GM12878 (cell line): ENCODE data around the gene PDK1. TPM values are rescaled to one million over a fixed set of nuclear protein-coding genes. Genes with fewer than 3 reads are reported as not detected.

Experiments
- ATAC-seq: fragments of 200-7000 bp; cut with Tn5 transposase; 3 replicates; pipeline ENCODE4 v1.9.1; 2020; ENCODE audit warnings: mild to moderate bottlenecking, moderate library complexity
- BruUV-seq: library from RNA; stranded (reverse); fragments of 400-500 nt; replicated peaks from 2 replicates; lab custom pipeline; 2021; lab: Mats Ljungman, UMichigan
- CTCF ChIA-PET: fragments of 300-600 bp; sonication (Branson Sonifier 250); formaldehyde crosslinking; extraction: SDS; loops from one replicate; lab custom pipeline; 2021; ENCODE audit warnings: inconsistent platforms; lab: Yijun Ruan, JAX
- POLR2A ChIA-PET: fragments of 350-600 bp; formaldehyde crosslinking; extraction: SDS; loops from one replicate; lab custom pipeline; 2021; ENCODE audit warnings: inconsistent platforms; lab: Charles Lee
- RAD21 ChIA-PET: fragments of 300-600 bp; sonication (Branson Sonifier 250); formaldehyde crosslinking; loops from one replicate; lab custom pipeline; 2023; ENCODE audit warnings: antibody characterized with exemption; ENCODE audit not compliant: unreplicated experiment; lab: Charles Lee
- SMC1A ChIA-PET: fragments of 300-600 bp; sonication (Branson Sonifier 250); formaldehyde crosslinking; loops from one replicate; lab custom pipeline; 2023; ENCODE audit not compliant: unreplicated experiment, uncharacterized antibody; lab: Charles Lee
- DNase-seq: peaks from one replicate; pipeline ENCODE4 v3.0.0-alpha.2; 2011; ENCODE audit warnings: low read depth, low spot score
- FAIRE-seq: peaks from 3 replicates; lab custom pipeline; 2011; peaks lifted over from hg19 to GRCh38; lab: Jason Lieb, UNC
- H2AFZ ChIP-seq: 2 replicates; pipeline ENCODE4 v1.6.0; 2011; ENCODE audit warnings: low read depth, low read length, control low read depth; ENCODE audit not compliant: control insufficient read depth
- H3K27ac ChIP-seq: 2 replicates; pipeline ENCODE4 v1.5.1; 2011; ENCODE audit warnings: control low read depth; ENCODE audit not compliant: control insufficient read depth, insufficient read depth
- H3K27me3 ChIP-seq, 2 experiments: replicated peaks in 1 of 2; 2 replicates each; pipeline versions ENCODE4 v1.6.0 to v1.6.1; 2011; ENCODE audit warnings: low read length in 1 of 2; ENCODE audit not compliant: control insufficient read depth in 2 of 2, insufficient read depth in 2 of 2
- H3K36me3 ChIP-seq, 2 experiments: 2 replicates each; pipeline ENCODE4 v1.5.1; 2011; ENCODE audit warnings: low read length in 1 of 2; ENCODE audit not compliant: control insufficient read depth in 2 of 2, insufficient read depth in 2 of 2
- H3K4me1 ChIP-seq: 2 replicates; pipeline ENCODE4 v1.6.1; 2011; ENCODE audit warnings: mild to moderate bottlenecking, low read length, moderate library complexity, mixed read lengths; ENCODE audit not compliant: control insufficient read depth, insufficient read depth
- H3K4me2 ChIP-seq: 2 replicates; pipeline ENCODE4 v1.6.0; 2011; ENCODE audit warnings: control low read depth; ENCODE audit not compliant: control insufficient read depth, insufficient read depth
- H3K4me3 ChIP-seq: fragments of 200-600 bp; sonication (generic); 2 replicates; pipeline ENCODE4 v1.5.1; 2016
- H3K79me2 ChIP-seq: 2 replicates; pipeline ENCODE4 v1.6.0; 2011; ENCODE audit warnings: low read length; ENCODE audit not compliant: control insufficient read depth, insufficient read depth
- H3K9ac ChIP-seq: 2 replicates; pipeline ENCODE4 v1.8.0; 2011; ENCODE audit warnings: low read length, control low read depth, mixed read lengths; ENCODE audit not compliant: control insufficient read depth, insufficient read depth
- H3K9me3 ChIP-seq: replicated peaks from 3 replicates; pipeline ENCODE4 v1.5.1; 2011; ENCODE audit warnings: mild to moderate bottlenecking, low read length; ENCODE audit not compliant: control insufficient read depth, insufficient read depth
- H4K20me1 ChIP-seq: 2 replicates; pipeline ENCODE4 v1.6.0; 2011; ENCODE audit not compliant: control insufficient read depth, insufficient read depth
- CREM ChIP-seq: IDR thresholded peaks from 2 replicates; pipeline ENCODE4 v1.6.1; 2014; ENCODE audit warnings: antibody characterized with exemption, low read depth
- EGR1 ChIP-seq, 2 experiments: IDR thresholded peaks; 1 replicate in 1 of 2; 2 replicates in 1 of 2; pipeline ENCODE4 v1.6.1; 2011 to 2012; ENCODE audit warnings: low read depth in 2 of 2, low read length in 2 of 2, borderline replicate concordance in 1 of 2, mild to moderate bottlenecking in 1 of 2, moderate library complexity in 1 of 2
- GABPA ChIP-seq: IDR thresholded peaks from 2 replicates; pipeline ENCODE4 v1.6.1; 2014; ENCODE audit warnings: antibody characterized with exemption, low read depth, mild to moderate bottlenecking, inconsistent platforms
- GATAD2B ChIP-seq: fragments of 450-650 bp; conservative IDR thresholded peaks from 2 replicates; pipeline ENCODE4 v1.6.1; 2017; ENCODE audit warnings: low read depth, mild to moderate bottlenecking, moderate library complexity
- IRF3 ChIP-seq: fragments of 450-650 bp; IDR thresholded peaks from 2 replicates; pipeline ENCODE4 v1.6.1; 2014; ENCODE audit warnings: mild to moderate bottlenecking
- MXI1 ChIP-seq: fragments of 150-350 bp; IDR thresholded peaks from 2 replicates; pipeline ENCODE4 v1.6.1; 2011; ENCODE audit warnings: low read depth, mild to moderate bottlenecking, inconsistent platforms, low read length, improper control_type of control experiment
- NR2C1 ChIP-seq: fragments of 450-650 bp; IDR thresholded peaks from 2 replicates; pipeline ENCODE4 v1.6.1; 2017; ENCODE audit warnings: antibody characterized with exemption, mild to moderate bottlenecking, moderate library complexity
- NR2C2 ChIP-seq: IDR thresholded peaks from 2 replicates; pipeline ENCODE4 v1.6.1; 2011; ENCODE audit warnings: borderline replicate concordance, low read depth; ENCODE audit not compliant: control insufficient read depth, insufficient read length
- SMC3 ChIP-seq: IDR thresholded peaks from 2 replicates; pipeline ENCODE4 v1.6.1; 2011; ENCODE audit warnings: low read length, improper control_type of control experiment, borderline replicate concordance
- SREBF1 ChIP-seq: IDR thresholded peaks from 2 replicates; pipeline ENCODE4 v1.6.1; 2012; ENCODE audit warnings: mild to moderate bottlenecking, low read length
- TARDBP ChIP-seq: IDR thresholded peaks from 2 replicates; pipeline ENCODE4 v1.6.1; 2016; ENCODE audit warnings: borderline replicate concordance
- TCF12 ChIP-seq: IDR thresholded peaks from 2 replicates; pipeline ENCODE4 v1.6.1; 2011; ENCODE audit warnings: low read depth, mild to moderate bottlenecking, low read length
- YY1 ChIP-seq: IDR thresholded peaks from 2 replicates; pipeline ENCODE4 v1.6.1; 2011; ENCODE audit warnings: low read depth, mild to moderate bottlenecking, low read length
- ZNF687 ChIP-seq: fragments of 450-650 bp; IDR thresholded peaks from 2 replicates; pipeline ENCODE4 v1.6.1; 2017; ENCODE audit warnings: mild to moderate bottlenecking, moderate library complexity
- WGBS: methylation state at CpG from one replicate; pipeline ENCODE4 v1.1.6; 2016; ENCODE audit warnings: low lambda C conversion rate; ENCODE audit not compliant: insufficient replicate concordance, insufficient coverage; ENCODE audit errors: missing lambda C conversion rate; 5-methylcytosine and 5-hydroxymethylcytosine counted together
- in situ Hi-C: fragments of 300-500 bp; cut with MboI; formaldehyde crosslinking; loops from 9 replicates; pipeline ENCODE4 v1.14.3; 2018; ENCODE audit warnings: mixed read lengths
- intact Hi-C: fragments of 100-400 bp; cut with micrococcal nuclease; formaldehyde crosslinking; loops from one replicate; pipeline ENCODE4 v1.14.2; 2022; ENCODE audit not compliant: unreplicated experiment
- polyA plus RNA-seq, 11 experiments: library from polyadenylated mRNA; depleted of rRNA in 4 of 11; unstranded in 6 of 11; stranded (reverse) in 5 of 11; fragments of >200 nt; fragmentation: Nextera tagmentation in 4 of 11; fragmentation: Illumina TruSeq in 1 of 11; extraction: Ambion mirVana in 4 of 11; extraction: Trizol in 1 of 11; gene quantifications; 1 replicate in 1 of 11; 2 replicates in 10 of 11; pipeline versions ENCODE4 v1.2.1 to v1.2.3, GENCODE V29; 2011 to 2016; ENCODE audit warnings: inconsistent platforms in 2 of 11, missing spikeins in 2 of 11, low read depth in 1 of 11
- total RNA-seq, 4 experiments: library from RNA; depleted of rRNA in 3 of 4; stranded (reverse); fragments of >200 nt in 3 of 4; fragmentation: Illumina TruSeq in 1 of 4; extraction: Trizol in 1 of 4; gene quantifications; 2 replicates each; pipeline versions ENCODE4 v1.2.1 to v1.2.3, GENCODE V29; 2013 to 2021

PDK1 gene
- total and polyA plus RNA-seq, 10 of the 15 experiments (the other 5 are each of a cell fraction or from before 2014, with no cell fraction given) = 5.3 to 128 (median 17.1) TPM

DNA sequence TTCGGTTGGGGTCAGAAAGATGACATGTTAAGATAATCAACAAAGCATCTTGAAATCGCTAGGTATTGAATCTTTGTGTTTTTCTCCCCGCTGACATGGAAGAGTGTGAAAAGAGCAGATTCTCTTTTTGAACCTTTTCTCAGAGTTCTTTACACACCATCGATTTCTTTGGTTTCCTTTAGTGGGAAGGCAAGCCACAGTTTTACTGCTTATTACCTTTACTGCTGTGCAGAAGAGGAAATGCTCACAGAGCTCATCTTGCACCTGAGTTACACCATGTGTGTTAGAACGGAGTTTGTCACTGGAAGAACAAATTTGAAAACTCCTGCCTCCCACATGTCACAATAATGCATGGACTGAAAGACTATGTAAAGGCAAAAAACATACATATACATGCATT is 45.3 kb upstream of the PDK1 start (continued):
- TF ChIP-seq NR2C2 (no peak), NR2C1 (no peak), TCF12 (no peak), GABPA (no peak)

DNA sequence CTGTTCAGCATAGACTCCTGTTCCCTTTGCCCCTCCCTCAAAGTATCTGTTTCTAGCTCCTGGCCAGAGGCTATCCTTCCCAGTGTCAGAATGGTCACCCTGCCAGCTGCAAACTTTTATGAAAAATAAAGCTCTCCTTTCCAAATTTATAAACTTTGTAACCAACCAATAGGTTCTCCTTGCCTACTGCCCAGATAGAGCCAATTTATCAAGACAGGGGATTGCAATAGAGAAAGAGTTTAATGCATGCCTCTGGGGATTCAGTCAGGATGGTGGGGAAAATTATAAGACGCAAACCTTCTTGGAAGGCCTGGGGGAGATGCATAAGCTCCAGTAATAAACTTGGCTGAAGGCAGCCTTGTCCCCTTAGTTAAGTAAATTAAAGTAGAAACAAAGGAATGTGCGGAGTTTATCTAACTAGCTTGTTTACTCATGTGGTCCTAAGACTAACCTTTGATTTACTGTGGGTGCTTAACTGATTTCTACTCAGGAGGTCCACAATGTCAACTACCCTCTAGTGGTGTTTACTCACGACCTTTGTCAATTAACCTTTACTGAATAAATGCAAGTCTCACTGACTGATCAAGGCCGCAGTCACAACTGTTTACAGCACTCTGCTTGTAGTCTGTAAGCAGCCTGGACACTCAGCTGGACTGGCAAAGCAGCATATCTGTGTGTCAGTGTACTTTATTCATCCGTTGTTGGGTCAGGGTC is 42.9 kb upstream of the PDK1 start:
- no peak overlapping the region for H3K4me2 ChIP-seq
- H3K9ac ChIP-seq = no peak overlapping the region
- in situ Hi-C loops (no loop called here), intact Hi-C loops (no loop called here)
- ChIA-PET RAD21 (no interaction called here), SMC1A (no interaction called here), POLR2A (no interaction called here), CTCF (no interaction called here)
- TF ChIP-seq SREBF1 (no peak), TARDBP (no peak), MXI1 (no peak), YY1 (no peak), EGR1 (IDR thresholded peaks at IDR 0.05; ENCODE audit: borderline replicate concordance in 1 of 2, low read depth in 2 of 2, low read length in 2 of 2) (no peak), IRF3 (no peak), GATAD2B (no peak), ZNF687 (no peak), CREM (no peak), SMC3 (no peak)
- DNase-seq (no peak), FAIRE-seq (no peak), ATAC-seq (no peak)
- H3K4me1 ChIP-seq = no peaks in the 10 kb centered on the region
- H3K36me3 ChIP-seq = no peaks in the 10 kb centered on the region
- H3K27me3 ChIP-seq = no peaks in the 10 kb centered on the region
- no peaks in the 10 kb centered on the region for H4K20me1 ChIP-seq
- WGBS = 60% methylated on average over 5 of the region's 5 CpGs
- BruUV-seq = no TSS peak
- H3K27ac ChIP-seq = no peak overlapping the region
- H3K4me3 ChIP-seq = no peak overlapping the region
- H3K9me3 ChIP-seq = peaks cover 20% of the 10 kb centered on the region
- no peak overlapping the region for H2AFZ ChIP-seq
- H3K79me2 ChIP-seq = no peaks in the 10 kb centered on the region
